IMR-90 (cell line): ENCODE measurements around the gene RPS2. TPM values are rescaled to one million over a fixed set of nuclear protein-coding genes. Genes with fewer than 3 reads are reported as not detected.

Source experiments
- ATAC-seq: fragments of 200-7000 bp; cut with Tn5 transposase; 2 replicates; pipeline ENCODE4 v1.9.1; 2020; ENCODE audit warnings: low read depth, mild to moderate bottlenecking, moderate library complexity
- BruUV-seq: library from RNA; stranded (reverse); fragments of 400-500 nt; replicated peaks from 2 replicates; lab custom pipeline; 2021; lab: Mats Ljungman, UMichigan
- CTCF ChIA-PET: fragments of 300-600 bp; formaldehyde crosslinking; extraction: SDS; loops from one replicate; lab custom pipeline; 2021; ENCODE audit warnings: antibody characterized with exemption; lab: Yijun Ruan, JAX
- POLR2A ChIA-PET: fragments of 300-600 bp; sonication (Branson Sonifier 250); formaldehyde crosslinking; loops from one replicate; lab custom pipeline; 2022; ENCODE audit warnings: antibody characterized with exemption; ENCODE audit not compliant: unreplicated experiment; lab: Charles Lee
- DNase-seq: peaks from one replicate; pipeline ENCODE4 v3.0.0; 2013
- H2AFZ ChIP-seq: replicated peaks from 2 replicates; pipeline ENCODE3; 2013; ENCODE audit warnings: low read length, mild to moderate bottlenecking; ENCODE audit not compliant: poor library complexity
- H2AK5ac ChIP-seq: 2 replicates; pipeline ENCODE4 v1.6.1; 2013; ENCODE audit warnings: low read depth, low read length, inconsistent platforms
- H2AK9ac ChIP-seq: replicated peaks from 2 replicates; pipeline ENCODE3; 2013; ENCODE audit warnings: mild to moderate bottlenecking, low read depth, low read length, moderate library complexity; ENCODE audit not compliant: poor library complexity
- H2BK120ac ChIP-seq: 2 replicates; pipeline ENCODE4 v1.6.1; 2013; ENCODE audit warnings: low read depth, low read length, inconsistent platforms
- H2BK15ac ChIP-seq: 3 replicates; pipeline ENCODE4 v1.6.1; 2013; ENCODE audit warnings: low read depth, low read length, inconsistent platforms
- H2BK20ac ChIP-seq: 2 replicates; pipeline ENCODE4 v1.6.1; 2013; ENCODE audit warnings: low read depth, mild to moderate bottlenecking, inconsistent platforms, low read length, moderate library complexity
- H2BK5ac ChIP-seq: 2 replicates; pipeline ENCODE4 v1.6.1; 2013; ENCODE audit warnings: mild to moderate bottlenecking, low read depth, low read length, inconsistent platforms; ENCODE audit not compliant: poor library complexity, severe bottlenecking
- H3K14ac ChIP-seq: replicated peaks from 2 replicates; pipeline ENCODE4 v1.6.1; 2013; ENCODE audit warnings: low read depth, low read length, inconsistent platforms
- H3K18ac ChIP-seq: 2 replicates; pipeline ENCODE4 v1.6.1; 2013; ENCODE audit warnings: low read depth, low read length, control low read depth
- H3K23ac ChIP-seq: 2 replicates; pipeline ENCODE4 v1.6.1; 2013; ENCODE audit warnings: low read depth, low read length, inconsistent platforms
- H3K27ac ChIP-seq: 2 replicates; pipeline ENCODE4 v1.5.1; 2013; ENCODE audit warnings: mild to moderate bottlenecking, control low read depth, low read length; ENCODE audit not compliant: insufficient read depth
- H3K27me3 ChIP-seq: 2 replicates; pipeline ENCODE4 v1.6.1; 2013; ENCODE audit warnings: low read length; ENCODE audit not compliant: control insufficient read depth, insufficient read depth
- H3K36me3 ChIP-seq: 2 replicates; pipeline ENCODE4 v1.6.1; 2013; ENCODE audit warnings: low read length, mixed read lengths; ENCODE audit not compliant: control insufficient read depth, insufficient read depth
- H3K4ac ChIP-seq: 2 replicates; pipeline ENCODE4 v1.6.1; 2013; ENCODE audit warnings: low read depth, low read length, inconsistent platforms
- H3K4me1 ChIP-seq: 2 replicates; pipeline ENCODE4 v1.6.1; 2013; ENCODE audit warnings: low read length, mixed read lengths; ENCODE audit not compliant: control insufficient read depth, insufficient read depth
- H3K4me2 ChIP-seq: 2 replicates; pipeline ENCODE4 v1.6.1; 2013; ENCODE audit warnings: low read depth, mild to moderate bottlenecking, control low read depth, low read length, moderate library complexity
- H3K4me3 ChIP-seq: 2 replicates; pipeline ENCODE4 v1.5.1; 2013; ENCODE audit warnings: low read depth, mild to moderate bottlenecking, control low read depth, low read length, moderate library complexity; ENCODE audit not compliant: insufficient read depth
- H3K56ac ChIP-seq: 2 replicates; pipeline ENCODE4 v1.6.1; 2013; ENCODE audit warnings: low read length, inconsistent platforms; ENCODE audit not compliant: insufficient read depth; ENCODE audit errors: extremely low read depth
- H3K79me1 ChIP-seq, 2 experiments: 2 replicates each; pipeline ENCODE4 v1.6.1; 2013; ENCODE audit warnings: low read length in 2 of 2, inconsistent platforms in 1 of 2, low read depth in 1 of 2
- H3K9ac ChIP-seq: 2 replicates; pipeline ENCODE4 v1.6.1; 2013; ENCODE audit warnings: low read depth, low read length, control low read depth
- H3K9me1 ChIP-seq: 2 replicates; pipeline ENCODE4 v1.6.1; 2013; ENCODE audit warnings: low read length, inconsistent platforms; ENCODE audit not compliant: insufficient read depth
- H3K9me3 ChIP-seq: 2 replicates; pipeline ENCODE4 v1.6.1; 2013; ENCODE audit warnings: low read length; ENCODE audit not compliant: control insufficient read depth, insufficient read depth
- H4K20me1 ChIP-seq: 2 replicates; pipeline ENCODE4 v1.6.1; 2013; ENCODE audit warnings: low read length, inconsistent platforms; ENCODE audit not compliant: insufficient read depth
- H4K5ac ChIP-seq: 2 replicates; pipeline ENCODE4 v1.6.1; 2013; ENCODE audit warnings: mild to moderate bottlenecking, low read depth, low read length, control low read depth
- H4K8ac ChIP-seq, 2 experiments: 2 replicates each; pipeline ENCODE4 v1.6.1; 2013; ENCODE audit warnings: low read depth in 2 of 2, low read length in 2 of 2, control low read depth in 1 of 2, inconsistent platforms in 1 of 2
- H4K91ac ChIP-seq: 2 replicates; pipeline ENCODE4 v1.6.1; 2013; ENCODE audit warnings: low read depth, low read length, inconsistent platforms; ENCODE audit not compliant: insufficient read depth
- BHLHE40 ChIP-seq: fragments of 150-350 bp; IDR thresholded peaks from 2 replicates; pipeline ENCODE4 v1.6.1; 2016; ENCODE audit warnings: mild to moderate bottlenecking, low read depth, low read length
- CEBPB ChIP-seq: IDR thresholded peaks from 2 replicates; pipeline ENCODE4 v1.6.1; 2012; ENCODE audit warnings: low read depth, low read length, improper control_type of control experiment
- MAFK ChIP-seq: IDR thresholded peaks from 2 replicates; pipeline ENCODE4 v1.6.1; 2012; ENCODE audit warnings: low read depth, low read length, improper control_type of control experiment
- MXI1 ChIP-seq: IDR thresholded peaks from 2 replicates; pipeline ENCODE4 v1.6.1; 2012; ENCODE audit warnings: low read depth, mild to moderate bottlenecking, low read length, moderate library complexity, borderline replicate concordance
- RAD21 ChIP-seq: IDR thresholded peaks from 2 replicates; pipeline ENCODE4 v1.6.1; 2012; ENCODE audit warnings: low read length, improper control_type of control experiment
- RCOR1 ChIP-seq: IDR thresholded peaks from 2 replicates; pipeline ENCODE4 v1.6.1; 2012; ENCODE audit warnings: mild to moderate bottlenecking, low read length, improper control_type of control experiment; ENCODE audit not compliant: insufficient replicate concordance
- RFX5 ChIP-seq: IDR thresholded peaks from 2 replicates; pipeline ENCODE4 v1.8.0; 2012; ENCODE audit warnings: low read depth, mild to moderate bottlenecking, low read length, moderate library complexity
- WGBS, 2 experiments: methylation state at CpG; one replicate each; pipeline versions ENCODE4 v1.1.5 to v1.1.7; 2013; ENCODE audit warnings: missing lambda C conversion rate in 2 of 2; ENCODE audit not compliant: insufficient read length in 1 of 2; ENCODE audit errors: extremely low coverage in 2 of 2; 5-methylcytosine and 5-hydroxymethylcytosine counted together
- dilution Hi-C: fragments of 300-500 bp; cut with HindIII; formaldehyde crosslinking; loops from one replicate; pipeline ENCODE4 v1.14.3; 2018; ENCODE audit warnings: low sequenced_read_pairs; ENCODE audit not compliant: unreplicated experiment
- in situ Hi-C: fragments of 300-500 bp; cut with MboI; formaldehyde crosslinking; loops from 3 replicates; pipeline ENCODE4 v1.14.3; 2019; ENCODE audit warnings: low sequenced_read_pairs, inconsistent platforms, mixed read lengths
- intact Hi-C: fragments of 100-400 bp; cut with micrococcal nuclease; formaldehyde crosslinking; loops from 2 replicates; pipeline ENCODE4 v1.10.0; 2022
- polyA plus RNA-seq, 3 experiments: library from polyadenylated mRNA; depleted of rRNA; stranded (reverse); fragments of >200 nt; gene quantifications; 2 replicates each; pipeline ENCODE4 v1.2.3, GENCODE V29; 2012; ENCODE audit warnings: low replicate concordance in 1 of 3
- total RNA-seq: library from RNA; depleted of rRNA; stranded (reverse); fragments of >200 nt; gene quantifications from 2 replicates; pipeline ENCODE4 v1.2.3, GENCODE V29; 2012
- TF ChIP-seq, protein P1 (sequence below): fragments of 150-350 bp; IDR thresholded peaks from 2 replicates; pipeline ENCODE4 v1.6.1; 2017; ENCODE audit warnings: mild to moderate bottlenecking, antibody characterized with exemption, low read length, low read depth

RPS2 gene
- total and polyA plus RNA-seq, 2 of the 4 experiments (the other 2 are of a cell fraction), result 2,703 to 6,941 TPM

DNA sequence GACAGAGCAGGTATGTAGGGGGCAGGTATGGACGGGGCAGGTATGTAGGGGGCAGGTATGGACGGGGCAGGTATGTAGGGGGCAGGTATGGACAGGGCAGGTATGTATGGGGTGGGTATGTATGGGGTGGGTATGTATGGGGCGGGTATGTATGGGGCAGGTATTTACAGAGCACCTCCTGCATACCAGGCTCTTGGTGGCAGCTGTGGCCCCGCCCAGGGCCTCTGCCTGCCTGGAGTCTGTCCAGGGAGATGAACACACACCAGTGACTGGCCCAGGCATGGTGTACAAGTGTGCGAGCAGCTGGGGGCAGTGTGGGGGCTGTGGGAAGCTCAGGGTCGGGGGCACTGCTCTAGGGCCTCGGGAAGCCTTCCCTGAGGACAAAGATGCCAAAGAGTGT, 14.6 kb downstream of the RPS2 start:
- H3K4me1 ChIP-seq, result no peaks in the 10 kb centered on the region
- H2AK9ac ChIP-seq, result no peak overlapping the region
- 50% methylated on average over 1 of the region's 7 CpGs; no CpG with 5 or more reads in 1 of the 2 experiments for WGBS, 2 experiments
- H2BK120ac ChIP-seq, result no peak overlapping the region
- ChIA-PET CTCF (no interaction called here), POLR2A (interaction anchor here (1.0 kb wide), 1 partner anchor 15 kb away, joined by 3 read pairs; the partner anchor contains the start of gene RPS2)
- H4K20me1 ChIP-seq, result no peaks in the 10 kb centered on the region
- no peaks in the 10 kb centered on the region; the same call in 1 of the 2 replicates for H3K27me3 ChIP-seq
- H3K9me3 ChIP-seq, result no peaks in the 10 kb centered on the region
- no peak overlapping the region for H2AK5ac ChIP-seq
- no peak overlapping the region for H2BK15ac ChIP-seq
- H3K18ac ChIP-seq, result no peak overlapping the region
- H3K4ac ChIP-seq, result no peak overlapping the region
- no peak overlapping the region for H3K4me3 ChIP-seq
- no peak overlapping the region for H4K8ac ChIP-seq
- in situ Hi-C loops, result no loop called here
- no peaks in the 10 kb centered on the region for H3K79me1 ChIP-seq
- H3K9me1 ChIP-seq, result no peaks in the 10 kb centered on the region
- H3K9ac ChIP-seq, result no peak overlapping the region
- no peak overlapping the region for H2BK20ac ChIP-seq
- H2AFZ ChIP-seq, result no peak overlapping the region
- TF ChIP-seq MXI1 (no peak), BHLHE40 (no peak), RAD21 (no peak), RCOR1 (no peak), MAFK (no peak), RFX5 (no peak), CEBPB (no peak)
- TF ChIP-seq, protein P1, sequence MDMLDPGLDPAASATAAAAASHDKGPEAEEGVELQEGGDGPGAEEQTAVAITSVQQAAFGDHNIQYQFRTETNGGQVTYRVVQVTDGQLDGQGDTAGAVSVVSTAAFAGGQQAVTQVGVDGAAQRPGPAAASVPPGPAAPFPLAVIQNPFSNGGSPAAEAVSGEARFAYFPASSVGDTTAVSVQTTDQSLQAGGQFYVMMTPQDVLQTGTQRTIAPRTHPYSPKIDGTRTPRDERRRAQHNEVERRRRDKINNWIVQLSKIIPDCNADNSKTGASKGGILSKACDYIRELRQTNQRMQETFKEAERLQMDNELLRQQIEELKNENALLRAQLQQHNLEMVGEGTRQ, result no peak
- H3K56ac ChIP-seq, result no peak overlapping the region
- no peak overlapping the region for H2BK5ac ChIP-seq
- no peaks in the 10 kb centered on the region for H3K36me3 ChIP-seq
- H3K27ac ChIP-seq, result no peak overlapping the region
- no peak for ATAC-seq
- no peak overlapping the region for H4K91ac ChIP-seq
- intact Hi-C loops, result no loop called here
- H3K4me2 ChIP-seq, result no peak overlapping the region
- no peak overlapping the region for H4K5ac ChIP-seq
- H3K23ac ChIP-seq, result no peak overlapping the region
- dilution Hi-C loops, result no loop called here
- H3K14ac ChIP-seq, result no peak overlapping the region
- no peak for DNase-seq
- BruUV-seq, result no TSS peak
